PC-3 (cell line): ENCODE data around the gene BTBD6. TPM values are rescaled to one million over a fixed set of nuclear protein-coding genes. Genes with fewer than 3 reads are reported as not detected.

ENCODE experiments used
- ATAC-seq: fragments of 200-7000 bp; cut with Tn5 transposase; 2 replicates; pipeline ENCODE4 v1.9.1; 2020; ENCODE audit warnings: mild to moderate bottlenecking, moderate library complexity
- BruUV-seq: library from RNA; stranded (reverse); fragments of 400-500 nt; replicated peaks from 2 replicates; lab custom pipeline; 2021; lab: Mats Ljungman, UMichigan
- CTCF ChIA-PET: fragments of 300-600 bp; sonication (Branson Sonifier 250); formaldehyde crosslinking; loops from one replicate; lab custom pipeline; 2022; ENCODE audit warnings: antibody characterized with exemption; lab: Charles Lee
- POLR2A ChIA-PET: fragments of 300-600 bp; sonication (Branson Sonifier 250); formaldehyde crosslinking; loops from one replicate; lab custom pipeline; 2022; ENCODE audit warnings: antibody characterized with exemption; ENCODE audit not compliant: unreplicated experiment; lab: Charles Lee
- DNase-seq: peaks from one replicate; pipeline ENCODE4 v3.0.0-alpha.2; 2015
- H2AFZ ChIP-seq: fragments of 300-600 bp; sonication (generic); 2 replicates; pipeline ENCODE4 v1.6.0; 2016; ENCODE audit warnings: antibody characterized with exemption, low read length
- H3F3A ChIP-seq: fragments of 300-600 bp; sonication (generic); one replicate; pipeline ENCODE4 v1.6.0; 2017; ENCODE audit warnings: antibody characterized with exemption, low read length, control low read depth, mild to moderate bottlenecking; ENCODE audit not compliant: unreplicated experiment
- H3K27ac ChIP-seq: fragments of 300-600 bp; sonication (generic); 2 replicates; pipeline ENCODE4 v1.5.1; 2016; ENCODE audit warnings: mild to moderate bottlenecking, low read length
- H3K27me3 ChIP-seq: fragments of 300-600 bp; sonication (generic); 2 replicates; pipeline ENCODE4 v1.6.1; 2016; ENCODE audit warnings: low read length, mixed read lengths
- H3K36me3 ChIP-seq: fragments of 300-600 bp; sonication (generic); 2 replicates; pipeline ENCODE4 v1.6.1; 2016; ENCODE audit warnings: low read depth, mixed run types, low read length, mixed read lengths
- H3K4me1 ChIP-seq: fragments of 300-600 bp; sonication (generic); 2 replicates; pipeline ENCODE4 v1.5.1; 2016; ENCODE audit warnings: low read length; ENCODE audit not compliant: insufficient read depth
- H3K4me2 ChIP-seq: fragments of 300-600 bp; sonication (generic); 2 replicates; pipeline ENCODE4 v1.6.0; 2016; ENCODE audit warnings: low read length
- H3K4me3 ChIP-seq: fragments of 300-600 bp; sonication (generic); 2 replicates; pipeline ENCODE4 v1.5.1; 2016; ENCODE audit warnings: mild to moderate bottlenecking, low read length, mixed read lengths
- H3K79me2 ChIP-seq: fragments of 300-600 bp; sonication (generic); 2 replicates; pipeline ENCODE4 v1.6.1; 2017; ENCODE audit warnings: low read length, mixed read lengths
- H3K9ac ChIP-seq: fragments of 300-600 bp; sonication (generic); 2 replicates; pipeline ENCODE4 v1.6.0; 2016; ENCODE audit warnings: mild to moderate bottlenecking, low read length
- H3K9me2 ChIP-seq: fragments of 300-600 bp; sonication (generic); replicated peaks from 2 replicates; pipeline ENCODE4 v1.6.1; 2016; ENCODE audit warnings: mixed run types, low read length, mixed read lengths
- H3K9me3 ChIP-seq: fragments of 300-600 bp; sonication (generic); 2 replicates; pipeline ENCODE4 v1.6.1; 2016; ENCODE audit warnings: low read length, mixed read lengths
- H4K20me1 ChIP-seq: fragments of 300-600 bp; sonication (generic); 2 replicates; pipeline ENCODE4 v1.6.1; 2016; ENCODE audit warnings: low read length, mixed read lengths
- EZH2 ChIP-seq: fragments of 300-600 bp; sonication (generic); IDR thresholded peaks from one replicate; pipeline ENCODE4 v1.6.1; 2017; ENCODE audit warnings: antibody characterized with exemption, mild to moderate bottlenecking, low read length; ENCODE audit not compliant: unreplicated experiment
- EZH2phosphoT487 ChIP-seq: fragments of 300-600 bp; sonication (generic); IDR thresholded peaks from 2 replicates; pipeline ENCODE4 v1.6.1; 2018; ENCODE audit warnings: mild to moderate bottlenecking, antibody characterized with exemption, low read length, borderline replicate concordance
- intact Hi-C: fragments of 100-400 bp; cut with micrococcal nuclease; formaldehyde crosslinking; loops from 2 replicates; pipeline ENCODE4 v1.9.0; 2023
- total RNA-seq: library from RNA; depleted of rRNA; stranded (reverse); fragments of >200 nt; gene quantifications from 2 replicates; pipeline ENCODE4 v1.2.3, GENCODE V29; 2014
- TF ChIP-seq, protein P1 (sequence below): fragments of 300-600 bp; sonication (generic); conservative IDR thresholded peaks from 2 replicates; pipeline ENCODE4 v1.5.1; 2017; ENCODE audit warnings: antibody characterized with exemption, low read depth, mild to moderate bottlenecking, low read length

BTBD6 gene
- total RNA-seq, 1 experiment from 2014 or later: 104 TPM

DNA sequence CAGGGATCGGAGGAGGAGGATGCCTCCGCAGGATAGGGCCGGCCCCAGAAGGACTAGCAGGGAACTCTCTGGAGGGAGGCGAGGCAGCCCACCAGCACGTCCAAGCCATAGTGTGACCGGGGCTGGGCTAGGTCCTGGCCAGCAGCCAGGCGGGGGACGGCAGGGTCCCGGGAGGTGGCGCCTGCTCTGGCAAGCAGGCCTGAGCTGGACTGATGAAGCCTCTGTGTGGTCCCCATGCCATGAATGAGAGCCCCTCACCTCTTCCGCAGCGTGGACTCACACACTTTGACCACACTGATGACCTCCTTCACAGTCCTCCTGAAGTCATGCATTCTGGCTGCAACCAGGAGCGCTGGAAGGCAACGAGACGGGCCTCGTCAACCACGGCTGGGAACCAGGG, 19.8 kb upstream of the BTBD6 start:
- no peaks in the 10 kb centered on the region for H3K36me3 ChIP-seq
- no peak overlapping the region for H3K9ac ChIP-seq
- no peaks in the 10 kb centered on the region for H3K79me2 ChIP-seq
- H3K9me2 ChIP-seq: no peaks in the 10 kb centered on the region
- no peaks in the 10 kb centered on the region for H3K9me3 ChIP-seq
- ChIA-PET POLR2A (no interaction called here), CTCF (no interaction called here)
- peaks cover 5% of the 10 kb centered on the region for H3K4me1 ChIP-seq
- TF ChIP-seq EZH2 (no peak), EZH2phosphoT487 (no peak)
- TF ChIP-seq, protein P1, sequence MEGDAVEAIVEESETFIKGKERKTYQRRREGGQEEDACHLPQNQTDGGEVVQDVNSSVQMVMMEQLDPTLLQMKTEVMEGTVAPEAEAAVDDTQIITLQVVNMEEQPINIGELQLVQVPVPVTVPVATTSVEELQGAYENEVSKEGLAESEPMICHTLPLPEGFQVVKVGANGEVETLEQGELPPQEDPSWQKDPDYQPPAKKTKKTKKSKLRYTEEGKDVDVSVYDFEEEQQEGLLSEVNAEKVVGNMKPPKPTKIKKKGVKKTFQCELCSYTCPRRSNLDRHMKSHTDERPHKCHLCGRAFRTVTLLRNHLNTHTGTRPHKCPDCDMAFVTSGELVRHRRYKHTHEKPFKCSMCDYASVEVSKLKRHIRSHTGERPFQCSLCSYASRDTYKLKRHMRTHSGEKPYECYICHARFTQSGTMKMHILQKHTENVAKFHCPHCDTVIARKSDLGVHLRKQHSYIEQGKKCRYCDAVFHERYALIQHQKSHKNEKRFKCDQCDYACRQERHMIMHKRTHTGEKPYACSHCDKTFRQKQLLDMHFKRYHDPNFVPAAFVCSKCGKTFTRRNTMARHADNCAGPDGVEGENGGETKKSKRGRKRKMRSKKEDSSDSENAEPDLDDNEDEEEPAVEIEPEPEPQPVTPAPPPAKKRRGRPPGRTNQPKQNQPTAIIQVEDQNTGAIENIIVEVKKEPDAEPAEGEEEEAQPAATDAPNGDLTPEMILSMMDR: no peak
- ATAC-seq: no peak
- no peaks in the 10 kb centered on the region for H3K27me3 ChIP-seq
- H3K27ac ChIP-seq: no peak overlapping the region
- intact Hi-C loops: no loop called here
- H2AFZ ChIP-seq: no peak overlapping the region
- H4K20me1 ChIP-seq: no peaks in the 10 kb centered on the region
- no TSS peak for BruUV-seq
- no peak for DNase-seq
- H3K4me3 ChIP-seq: no peak overlapping the region
- H3F3A ChIP-seq: no peaks in the 10 kb centered on the region
- H3K4me2 ChIP-seq: no peak overlapping the region

DNA sequence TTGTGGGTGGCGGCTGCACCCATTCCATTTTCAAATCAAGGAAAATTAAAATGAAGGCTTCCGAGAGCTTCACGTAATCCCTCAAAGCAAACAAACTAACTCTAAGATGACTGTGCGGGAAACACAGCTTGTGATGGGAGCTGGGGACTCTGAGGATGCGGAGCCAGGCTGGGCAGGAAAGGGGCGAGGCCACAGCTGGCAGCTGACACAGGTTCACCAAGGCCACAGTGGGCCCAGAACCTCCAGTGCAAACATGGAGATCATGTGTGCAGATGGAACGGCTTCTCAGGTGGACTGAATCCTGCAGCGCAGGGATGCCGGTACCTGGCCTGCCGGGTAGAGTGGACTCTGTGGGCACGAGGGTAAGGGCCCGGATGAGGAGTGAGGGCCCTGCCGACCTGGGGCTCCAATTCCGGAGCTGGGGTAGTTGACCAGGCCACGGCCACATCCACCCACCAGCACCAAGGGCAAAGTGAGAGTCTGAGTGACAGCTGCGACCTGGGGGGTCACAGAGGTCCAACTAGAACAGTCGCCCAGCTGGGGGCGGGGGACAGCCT, 19.2 kb upstream of the BTBD6 start:
- BruUV-seq: no TSS peak
- POLR2A ChIA-PET: no interaction called here

More for the DNA sequence above, 19.2 kb upstream of the BTBD6 start:
- TF ChIP-seq EZH2 (no peak), EZH2phosphoT487 (no peak)
- TF ChIP-seq, protein P1: no peak
- DNase-seq (no peak), ATAC-seq (no peak)
- Histone ChIP-seq H3K79me2 (no peaks in the 10 kb centered on the region), H3K27ac (no peak overlapping the region), H3K4me2 (no peak overlapping the region), H3K36me3 (no peaks in the 10 kb centered on the region), H3K9me2 (no peaks in the 10 kb centered on the region), H3K9ac (no peak overlapping the region), H3F3A (no peaks in the 10 kb centered on the region), H3K4me3 (no peak overlapping the region), H3K27me3 (no peaks in the 10 kb centered on the region), H2AFZ (no peak overlapping the region), H3K4me1 (peaks cover 3% of the 10 kb centered on the region; the same call in 1 of the 2 replicates), H4K20me1 (no peaks in the 10 kb centered on the region), H3K9me3 (no peaks in the 10 kb centered on the region)
- CTCF ChIA-PET: no interaction called here
- intact Hi-C loops: no loop called here
